AG09309 (cell line): Measurements from ENCODE around the gene DNAJC18.

Experiments
- DNase-seq: peaks from one replicate; pipeline ENCODE4 v3.0.0-alpha.2; 2010; ENCODE audit warnings: low read depth
- H3K4me3 ChIP-seq: 2 replicates; pipeline ENCODE4 v1.5.1; 2011; ENCODE audit warnings: mild to moderate bottlenecking, low read depth, low read length, moderate library complexity; ENCODE audit not compliant: control insufficient read depth
- CTCF ChIP-seq: IDR thresholded peaks from 2 replicates; pipeline ENCODE4 v1.5.1; 2011; ENCODE audit warnings: mild to moderate bottlenecking, low read depth, low read length, inconsistent platforms; ENCODE audit not compliant: insufficient read depth, control insufficient read depth; ENCODE audit errors: missing control alignments

DNAJC18 gene

GRCh38 chr5:139416651-139417050, 22.7 kb downstream of the DNAJC18 start:
- no peak for DNase-seq

GRCh38 chr5:139415869-139416268, 23.5 kb downstream of the DNAJC18 start:
- no peak for TF ChIP-seq CTCF
- no peak for DNase-seq
- H3K4me3 ChIP-seq = no peak overlapping the region

More at GRCh38 chr5:139416651-139417050, 22.7 kb downstream of the DNAJC18 start:
- H3K4me3 ChIP-seq = no peak overlapping the region
- no peak for TF ChIP-seq CTCF

GRCh38 chr5:139415221-139415861, 24.0 kb downstream of the DNAJC18 start:
- DNase-seq = no peak
- no peak for TF ChIP-seq CTCF
- no peak overlapping the region for H3K4me3 ChIP-seq

- DNase-seq = no peak
- TF ChIP-seq CTCF = no peak
- no peak overlapping the region for H3K4me3 ChIP-seq
These were observed 24.7 kb downstream of the DNAJC18 start for GRCh38 chr5:139414581-139415130.

DNA sequence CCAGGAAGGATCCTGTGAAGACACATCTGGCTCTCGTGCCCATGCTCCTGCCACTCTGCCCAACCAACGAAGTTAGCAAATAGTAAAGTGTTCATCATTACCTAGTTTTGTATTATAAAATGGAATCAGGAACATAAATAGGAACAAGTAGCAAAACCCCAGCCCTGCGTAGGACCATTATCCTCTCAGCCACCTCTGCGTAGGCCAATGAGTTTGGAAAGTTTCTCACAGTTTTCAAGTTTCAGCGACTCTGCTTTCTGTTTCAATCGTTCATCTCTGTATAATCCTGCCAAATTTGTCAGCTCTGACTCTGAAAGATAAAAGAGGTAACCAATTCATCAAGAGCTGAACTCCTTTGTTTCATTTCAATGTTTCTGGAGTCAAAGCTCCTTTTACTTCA, 25.4 kb downstream of the DNAJC18 start:
- no peak overlapping the region for H3K4me3 ChIP-seq
- no peak for TF ChIP-seq CTCF
- no peak for DNase-seq

GRCh38 chr5:139413153-139413552, 26.2 kb downstream of the DNAJC18 start:
- no peak for DNase-seq
- no peak overlapping the region for H3K4me3 ChIP-seq
- no peak for TF ChIP-seq CTCF
